ENCODE results near the gene EXOC6.

EXOC6 gene

DNA sequence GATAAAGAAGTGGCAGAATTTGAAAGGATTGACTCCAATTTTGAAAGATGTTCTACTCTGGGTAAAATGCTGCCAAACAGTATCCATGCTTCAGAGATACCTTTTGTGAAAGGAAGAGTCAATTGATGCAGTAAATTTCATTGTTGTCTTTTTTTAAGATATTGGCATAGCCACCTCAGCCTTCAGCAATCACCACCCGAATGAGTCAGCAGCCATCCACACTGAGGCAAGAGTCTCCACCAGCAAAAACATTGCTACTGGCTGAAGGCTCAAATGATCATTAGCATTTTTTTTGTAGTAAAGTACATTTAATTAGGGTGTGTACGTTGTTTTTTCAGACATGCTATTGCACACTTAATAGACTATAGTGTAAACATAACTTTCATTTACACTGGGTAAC lies 180.6 kb downstream of the EXOC6 start:
- H3K4me3 ChIP-seq (replicated peaks; ENCODE audit: low read depth, low read length): no peak overlapping the region
- TF ChIP-seq, protein P1, sequence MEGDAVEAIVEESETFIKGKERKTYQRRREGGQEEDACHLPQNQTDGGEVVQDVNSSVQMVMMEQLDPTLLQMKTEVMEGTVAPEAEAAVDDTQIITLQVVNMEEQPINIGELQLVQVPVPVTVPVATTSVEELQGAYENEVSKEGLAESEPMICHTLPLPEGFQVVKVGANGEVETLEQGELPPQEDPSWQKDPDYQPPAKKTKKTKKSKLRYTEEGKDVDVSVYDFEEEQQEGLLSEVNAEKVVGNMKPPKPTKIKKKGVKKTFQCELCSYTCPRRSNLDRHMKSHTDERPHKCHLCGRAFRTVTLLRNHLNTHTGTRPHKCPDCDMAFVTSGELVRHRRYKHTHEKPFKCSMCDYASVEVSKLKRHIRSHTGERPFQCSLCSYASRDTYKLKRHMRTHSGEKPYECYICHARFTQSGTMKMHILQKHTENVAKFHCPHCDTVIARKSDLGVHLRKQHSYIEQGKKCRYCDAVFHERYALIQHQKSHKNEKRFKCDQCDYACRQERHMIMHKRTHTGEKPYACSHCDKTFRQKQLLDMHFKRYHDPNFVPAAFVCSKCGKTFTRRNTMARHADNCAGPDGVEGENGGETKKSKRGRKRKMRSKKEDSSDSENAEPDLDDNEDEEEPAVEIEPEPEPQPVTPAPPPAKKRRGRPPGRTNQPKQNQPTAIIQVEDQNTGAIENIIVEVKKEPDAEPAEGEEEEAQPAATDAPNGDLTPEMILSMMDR (IDR thresholded peaks at IDR 0.05; ENCODE audit: insufficient read depth, low read length, poor library complexity, severe bottlenecking): no peak

GRCh38 chr10:93030409-93030808 lies 182.1 kb downstream of the EXOC6 start:
- DNase-seq (ENCODE audit: extremely low read depth, insufficient read length): no peak
- no peaks in the 10 kb centered on the region for H3K36me3 ChIP-seq (ENCODE audit: control insufficient read depth, insufficient read depth, low read length)
- no peak overlapping the region for H3K4me3 ChIP-seq (replicated peaks; ENCODE audit: low read depth, low read length)
- TF ChIP-seq, protein P1 (IDR thresholded peaks at IDR 0.05; ENCODE audit: insufficient read depth, low read length, poor library complexity, severe bottlenecking): no peak
- H3K27me3 ChIP-seq (replicated peaks; ENCODE audit: control insufficient read depth, insufficient read depth, low read length): no peaks in the 10 kb centered on the region

More for the DNA sequence above, 180.6 kb downstream of the EXOC6 start:
- no peak for DNase-seq (ENCODE audit: extremely low read depth, insufficient read length)
- Histone ChIP-seq H3K27me3 (replicated peaks; ENCODE audit: control insufficient read depth, insufficient read depth, low read length) (no peaks in the 10 kb centered on the region), H3K36me3 (ENCODE audit: control insufficient read depth, insufficient read depth, low read length) (no peaks in the 10 kb centered on the region)

DNA sequence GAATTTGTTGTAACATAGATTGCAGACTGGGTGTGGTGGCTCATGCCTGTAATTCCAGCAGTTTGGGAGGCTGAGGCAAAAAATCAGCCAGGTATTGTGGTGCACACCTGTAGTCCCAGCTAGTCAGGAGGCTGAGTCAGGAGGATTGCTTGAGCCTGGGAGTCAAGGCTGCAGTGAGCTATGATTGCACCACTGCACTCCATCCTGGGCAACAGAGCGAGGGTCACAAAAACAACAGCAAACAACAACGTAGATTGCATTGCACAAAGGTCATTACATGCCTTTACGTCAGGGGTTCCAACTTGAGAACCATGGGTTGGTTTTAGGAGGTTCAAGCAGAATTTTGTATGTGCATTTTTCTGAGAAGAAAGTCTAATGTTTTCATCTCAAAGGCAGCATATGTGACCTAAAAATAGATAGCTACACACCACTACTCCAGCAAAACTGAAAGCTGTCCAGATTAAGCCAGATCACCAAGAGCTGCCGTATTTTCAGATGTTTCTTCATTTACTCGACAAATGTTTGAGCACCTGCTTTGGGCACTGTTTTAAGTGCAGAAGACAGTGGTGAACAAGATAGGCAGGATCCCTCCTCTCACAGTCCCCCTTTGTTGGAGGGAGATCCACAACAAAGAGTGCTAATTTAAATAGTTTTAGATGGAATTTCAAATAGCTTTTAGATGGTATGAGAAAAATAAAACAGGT lies 183.9 kb downstream of the EXOC6 start:
- TF ChIP-seq, protein P1 (IDR thresholded peaks at IDR 0.05; ENCODE audit: insufficient read depth, low read length, poor library complexity, severe bottlenecking): no peak
- no peak for DNase-seq (ENCODE audit: extremely low read depth, insufficient read length)

GRCh38 chr10:93032809-93033137 lies 184.5 kb downstream of the EXOC6 start:
- no peak for DNase-seq (ENCODE audit: extremely low read depth, insufficient read length)
- TF ChIP-seq, protein P1 (IDR thresholded peaks at IDR 0.05; ENCODE audit: insufficient read depth, low read length, poor library complexity, severe bottlenecking): no peak
- Histone ChIP-seq H3K4me3 (replicated peaks; ENCODE audit: low read depth, low read length) (no peak overlapping the region), H3K27me3 (replicated peaks; ENCODE audit: control insufficient read depth, insufficient read depth, low read length) (no peaks in the 10 kb centered on the region), H3K36me3 (ENCODE audit: control insufficient read depth, insufficient read depth, low read length) (no peaks in the 10 kb centered on the region)

More for the DNA sequence above, 183.9 kb downstream of the EXOC6 start:
- Histone ChIP-seq H3K4me3 (replicated peaks; ENCODE audit: low read depth, low read length) (no peak overlapping the region), H3K36me3 (ENCODE audit: control insufficient read depth, insufficient read depth, low read length) (no peaks in the 10 kb centered on the region), H3K27me3 (replicated peaks; ENCODE audit: control insufficient read depth, insufficient read depth, low read length) (no peaks in the 10 kb centered on the region)

DNA sequence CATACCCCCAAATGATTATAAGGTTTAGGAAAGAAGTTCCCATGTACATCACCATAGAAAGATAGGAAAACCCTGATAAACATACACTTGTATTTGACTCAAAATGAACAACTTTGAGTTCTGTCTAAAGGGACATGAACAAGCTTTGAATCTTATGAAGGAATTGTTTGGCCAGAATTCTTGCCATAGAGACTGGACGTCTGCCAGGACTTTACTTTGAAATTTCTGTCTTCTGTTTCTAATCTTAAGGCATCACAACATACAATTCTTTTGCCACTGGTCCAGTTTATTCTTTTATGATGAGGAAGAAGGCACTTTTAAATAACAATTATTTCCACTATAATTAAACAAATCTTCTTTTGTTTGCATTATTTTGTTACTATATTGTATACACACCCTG lies 186.1 kb downstream of the EXOC6 start:
- no peak for DNase-seq (ENCODE audit: extremely low read depth, insufficient read length)

More for the DNA sequence above, 186.1 kb downstream of the EXOC6 start:
- Histone ChIP-seq H3K36me3 (ENCODE audit: control insufficient read depth, insufficient read depth, low read length) (no peaks in the 10 kb centered on the region), H3K27me3 (replicated peaks; ENCODE audit: control insufficient read depth, insufficient read depth, low read length) (no peaks in the 10 kb centered on the region), H3K4me3 (replicated peaks; ENCODE audit: low read depth, low read length) (no peak overlapping the region)
- TF ChIP-seq, protein P1 (IDR thresholded peaks at IDR 0.05; ENCODE audit: insufficient read depth, low read length, poor library complexity, severe bottlenecking): no peak

Data from GM06990 (cell line).